DMS79 (cell line): Measurements from ENCODE around the gene SEPTIN2.
A peak's percentile ranks its signal among the peaks of the same experiment; 100 is the strongest.
"Not testable (repeated sequence)": the region's sequence is repeated elsewhere in the genome, so short reads cannot be mapped to it uniquely, and the experiment has no call there.

Experiments used
- DNase-seq: peaks from one replicate; lab custom pipeline; 2025; lab: John Stamatoyannopoulos, UW

Gene SEPTIN2

DNA sequence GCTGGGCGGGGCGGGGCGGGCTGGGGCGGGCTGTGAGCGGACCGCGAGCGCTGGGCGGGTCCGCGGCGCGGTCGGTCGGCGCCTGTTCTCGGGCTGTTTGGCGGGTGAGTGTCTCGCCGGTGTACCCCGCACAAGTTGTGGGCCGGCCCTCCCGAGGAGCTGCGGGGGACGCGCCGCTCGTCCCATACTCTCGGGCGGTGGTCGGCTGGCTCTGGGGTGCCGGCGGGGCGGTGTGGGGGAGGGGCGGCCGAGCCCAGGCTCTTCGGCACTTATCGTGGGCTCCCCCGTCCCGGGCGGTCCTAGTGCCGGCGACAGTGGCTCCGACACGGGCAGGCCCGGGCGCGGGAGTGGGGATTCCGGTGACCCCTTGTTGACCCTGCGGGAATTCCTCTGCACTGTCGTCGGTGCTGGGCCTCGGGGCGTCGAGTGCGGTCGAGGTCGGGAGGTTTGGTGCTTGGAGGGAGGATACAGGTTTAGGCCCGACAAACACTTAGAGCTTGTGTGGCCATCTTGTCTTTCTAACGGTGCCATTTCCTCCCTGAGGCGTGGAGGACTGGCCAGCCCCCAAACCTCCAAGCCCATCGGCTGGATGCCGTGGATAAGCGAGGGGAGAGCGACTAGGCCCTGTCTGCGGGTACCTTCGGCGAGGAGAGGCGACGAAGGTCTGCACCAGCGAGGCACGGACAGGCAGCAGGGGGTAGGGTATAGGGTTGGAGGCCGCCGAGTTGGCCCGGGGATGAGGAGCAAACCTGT lies at the start of gene SEPTIN2:
Gene SEPTIN2, plus strand, starts transcription at position 47 of the 753 bp plus-strand sequence. CDS start 8,308 bp downstream, outside the sequence.
- peak; percentile 33 for DNase-seq

DNA sequence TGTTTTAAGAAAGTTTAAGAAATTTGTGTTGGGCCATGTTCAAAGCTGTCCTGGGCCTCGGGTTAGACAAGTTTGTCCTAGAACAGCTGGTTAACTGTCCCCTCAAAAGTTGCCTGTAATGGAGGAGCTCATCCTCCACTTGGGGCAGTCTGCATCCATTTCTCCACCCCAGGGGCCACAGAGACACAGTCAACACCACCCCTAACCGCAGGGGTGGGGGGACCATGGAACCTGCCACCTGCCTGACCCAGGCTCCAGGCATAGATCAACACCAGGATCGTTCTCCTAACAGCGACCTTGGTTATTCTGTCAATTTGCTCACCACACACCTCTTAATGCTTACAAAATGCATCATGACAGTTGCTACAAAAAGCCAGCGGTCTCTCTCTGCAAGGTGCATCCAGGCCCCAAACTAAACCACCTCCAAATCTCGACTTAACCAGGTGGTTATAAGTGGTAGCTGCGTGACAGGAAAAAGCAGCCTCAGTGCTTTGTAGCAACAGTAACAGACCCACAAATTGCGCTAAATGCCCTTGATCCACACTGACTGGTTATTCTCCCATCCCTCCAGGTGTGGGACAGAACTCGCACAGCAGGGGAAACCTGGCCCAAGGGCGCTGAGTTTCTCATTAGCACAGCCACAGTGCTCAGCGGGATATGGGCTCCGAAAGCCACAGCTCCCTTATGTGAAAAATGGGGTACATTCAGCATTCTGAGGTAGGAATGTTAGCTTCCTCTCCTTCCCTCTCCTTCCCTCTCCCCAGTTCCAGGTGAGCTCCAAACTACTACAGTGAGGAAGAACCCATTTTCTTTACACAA lies 48.3 kb upstream of the SEPTIN2 start:
- no peak for DNase-seq

DNA sequence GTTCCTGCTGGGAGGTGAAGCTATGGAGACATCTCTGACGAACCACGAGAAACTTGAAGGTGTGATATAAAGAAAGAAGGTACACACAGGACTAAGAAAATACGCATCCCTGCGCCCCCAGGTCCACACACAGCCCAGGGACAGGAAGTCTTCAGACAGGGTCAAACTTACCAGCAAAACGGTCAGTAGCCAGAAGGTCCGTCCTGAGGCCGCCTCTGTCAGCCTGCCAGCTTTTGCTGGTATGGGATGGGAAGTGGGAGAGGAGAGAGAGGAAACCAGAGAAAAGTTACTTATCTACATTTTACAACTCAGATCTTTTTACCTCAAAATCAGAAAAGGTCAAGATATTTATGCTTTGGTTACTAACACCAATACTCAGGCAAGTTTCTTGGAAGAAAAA lies 47.4 kb upstream of the SEPTIN2 start:
- DNase-seq = no peak

DNA sequence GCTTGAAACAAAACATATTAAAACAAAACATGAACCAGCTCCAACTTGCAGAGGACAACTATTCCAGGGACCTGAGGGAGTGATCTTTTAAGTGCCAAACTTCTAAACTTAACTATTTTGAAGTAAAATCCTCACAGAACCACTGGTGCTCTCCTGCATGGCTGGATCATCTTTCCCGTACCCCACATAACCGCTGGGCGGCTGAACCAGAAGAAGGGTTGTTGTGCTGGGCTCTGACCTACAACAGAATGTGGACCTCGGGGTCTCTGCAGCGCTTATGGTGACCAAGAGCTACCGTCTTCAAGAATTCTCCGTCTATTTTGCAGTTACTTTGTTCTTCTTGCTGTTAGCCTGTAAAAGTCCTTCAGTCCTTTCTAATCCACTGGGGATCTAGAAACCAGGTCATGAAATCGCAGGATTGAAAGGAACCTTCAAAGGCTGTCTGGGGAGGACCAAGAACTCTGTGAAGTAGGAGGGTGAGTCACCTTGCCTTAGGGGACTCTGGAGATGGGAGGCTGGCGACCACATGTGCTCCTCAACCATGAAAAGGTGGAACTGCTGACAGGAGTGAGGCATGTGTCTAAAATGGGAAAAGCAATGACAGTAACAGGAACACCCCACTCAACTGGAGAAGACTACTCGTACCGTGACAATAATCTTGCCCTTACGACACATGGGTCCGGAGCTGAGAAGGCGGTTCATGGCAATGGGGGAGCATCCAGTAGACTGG lies 46.8 kb upstream of the SEPTIN2 start:
- no peak for DNase-seq

DNA sequence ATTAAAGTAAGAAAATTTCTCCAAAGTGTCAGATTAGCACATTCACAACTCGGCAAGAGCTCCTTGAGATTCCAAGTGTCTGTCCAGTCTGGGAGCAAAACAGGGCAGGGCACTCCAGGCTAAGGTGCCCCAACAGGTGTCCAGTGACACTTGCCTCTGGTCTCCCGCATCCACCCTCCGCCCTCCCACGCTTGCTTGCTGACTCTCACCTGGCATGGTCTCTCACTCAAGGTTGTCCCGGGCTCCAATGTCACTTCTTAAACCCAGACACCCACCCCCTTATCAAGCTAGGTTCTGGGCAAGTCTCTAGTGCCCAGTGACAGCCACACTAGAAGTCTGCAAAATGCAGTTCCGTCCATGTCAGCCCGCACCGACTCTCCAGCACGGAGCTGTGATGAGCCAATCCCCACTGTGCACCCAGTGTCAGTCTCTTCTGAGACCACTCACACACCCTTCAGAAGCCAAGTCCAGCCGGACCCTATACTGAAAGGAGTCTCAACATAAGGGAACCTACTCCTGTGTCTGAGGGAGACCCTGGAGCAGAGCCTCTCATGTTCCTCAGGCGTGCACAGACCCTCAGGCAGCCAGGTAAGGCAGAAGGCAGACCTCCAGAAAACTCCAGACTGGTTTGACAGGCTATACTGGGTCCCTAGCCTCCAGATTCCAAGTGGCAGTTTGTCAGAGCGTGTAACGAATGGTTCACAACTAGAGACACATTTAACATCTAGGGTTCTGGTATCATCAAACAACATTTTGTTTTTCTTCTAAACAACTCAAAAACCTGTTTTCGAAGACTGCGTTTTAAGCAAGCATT lies 45.8 kb upstream of the SEPTIN2 start:
- DNase-seq = no peak

DNA sequence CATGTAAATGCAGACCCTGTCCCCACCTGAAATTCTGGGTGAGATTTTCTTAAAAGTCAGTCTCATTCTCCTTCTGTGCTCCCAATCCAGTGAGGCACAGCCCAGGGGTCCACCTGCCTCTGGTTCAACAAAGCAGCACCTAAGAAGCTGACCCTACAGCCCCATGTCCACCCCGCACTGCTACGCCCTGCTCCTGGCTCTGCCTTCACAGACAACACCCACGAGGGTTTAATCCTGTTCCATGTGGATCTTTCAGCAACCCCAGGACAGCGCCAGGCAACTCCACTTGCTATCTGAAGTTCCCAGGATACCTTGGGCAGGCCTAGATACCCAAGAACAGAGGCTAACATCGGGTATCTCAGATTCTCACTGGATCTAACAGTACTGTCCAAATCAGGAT lies 45.2 kb upstream of the SEPTIN2 start:
- no peak for DNase-seq

DNA sequence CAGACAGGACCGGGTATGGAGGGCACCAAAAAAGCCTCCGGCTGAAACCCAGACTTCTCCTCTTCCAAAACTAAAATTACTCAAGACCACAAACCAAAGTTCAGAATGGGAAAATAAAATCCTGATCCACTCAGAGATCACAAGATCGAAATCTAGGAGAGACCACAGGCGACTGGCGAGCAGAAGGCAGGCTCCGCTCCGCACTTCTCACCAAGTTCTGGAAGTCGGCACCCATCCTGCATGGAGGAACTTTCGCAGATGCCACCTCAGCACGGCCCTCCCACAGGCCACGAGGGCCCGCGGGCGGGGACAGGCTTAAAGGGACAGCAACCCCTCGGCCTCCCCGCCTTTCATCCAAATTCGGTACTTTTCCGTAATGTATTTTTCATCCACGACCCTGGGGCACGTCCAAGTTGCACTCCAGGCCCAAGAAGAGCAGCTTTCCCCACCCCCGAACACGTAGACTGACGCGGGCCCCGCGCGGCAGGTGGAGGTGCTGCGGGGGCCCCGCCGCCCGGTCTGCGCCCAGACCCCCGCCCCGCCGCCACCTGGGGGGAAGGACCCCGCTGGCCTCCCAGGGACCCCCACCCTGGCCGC lies 43.9 kb upstream of the SEPTIN2 start:
- no peak for DNase-seq

DNA sequence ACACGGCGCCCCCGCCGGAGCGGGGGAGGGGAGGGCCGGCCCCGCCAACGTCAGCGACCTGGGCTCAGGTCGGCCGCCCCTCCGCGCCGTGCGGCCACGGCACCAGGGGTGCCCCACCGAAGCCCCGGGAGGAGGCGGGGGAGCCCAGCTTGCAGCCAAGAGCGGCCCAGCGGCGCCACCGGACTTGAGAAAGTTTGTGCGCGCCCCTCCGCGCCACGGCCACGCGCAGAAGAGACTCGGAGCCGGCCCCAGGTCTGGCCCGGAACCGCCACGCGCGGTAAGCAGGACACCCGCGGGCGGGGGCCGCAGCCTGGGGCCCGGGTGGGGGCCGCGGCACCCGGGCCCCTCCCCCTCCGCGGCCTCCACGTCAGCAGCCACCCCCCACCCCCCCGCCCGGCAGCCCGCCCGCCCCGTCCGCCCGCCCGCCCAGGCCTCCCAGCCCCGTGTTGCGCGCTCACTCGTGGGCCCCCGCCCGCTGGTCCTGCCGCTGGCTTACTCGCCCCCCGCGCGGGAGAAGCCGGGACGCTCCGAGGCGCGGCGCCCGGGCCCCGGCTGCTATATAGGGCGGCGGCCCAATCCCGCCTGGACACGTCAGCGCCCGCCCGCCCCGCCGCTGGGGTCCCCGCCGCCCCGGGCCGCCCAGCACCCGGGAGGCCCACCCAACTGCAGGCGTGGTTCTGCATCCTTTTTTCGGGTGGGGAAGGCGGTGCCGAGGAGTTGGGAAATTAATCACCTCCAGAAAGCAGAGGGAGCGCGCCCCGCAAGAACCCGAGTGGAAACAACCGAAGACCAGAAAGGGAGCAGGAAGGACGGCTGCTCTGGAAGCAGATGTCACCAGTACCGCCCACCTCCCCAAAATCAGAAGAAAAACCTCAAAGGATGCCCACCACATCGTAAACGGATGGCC lies 43.2 kb upstream of the SEPTIN2 start:
- DNase-seq = no peak

DNA sequence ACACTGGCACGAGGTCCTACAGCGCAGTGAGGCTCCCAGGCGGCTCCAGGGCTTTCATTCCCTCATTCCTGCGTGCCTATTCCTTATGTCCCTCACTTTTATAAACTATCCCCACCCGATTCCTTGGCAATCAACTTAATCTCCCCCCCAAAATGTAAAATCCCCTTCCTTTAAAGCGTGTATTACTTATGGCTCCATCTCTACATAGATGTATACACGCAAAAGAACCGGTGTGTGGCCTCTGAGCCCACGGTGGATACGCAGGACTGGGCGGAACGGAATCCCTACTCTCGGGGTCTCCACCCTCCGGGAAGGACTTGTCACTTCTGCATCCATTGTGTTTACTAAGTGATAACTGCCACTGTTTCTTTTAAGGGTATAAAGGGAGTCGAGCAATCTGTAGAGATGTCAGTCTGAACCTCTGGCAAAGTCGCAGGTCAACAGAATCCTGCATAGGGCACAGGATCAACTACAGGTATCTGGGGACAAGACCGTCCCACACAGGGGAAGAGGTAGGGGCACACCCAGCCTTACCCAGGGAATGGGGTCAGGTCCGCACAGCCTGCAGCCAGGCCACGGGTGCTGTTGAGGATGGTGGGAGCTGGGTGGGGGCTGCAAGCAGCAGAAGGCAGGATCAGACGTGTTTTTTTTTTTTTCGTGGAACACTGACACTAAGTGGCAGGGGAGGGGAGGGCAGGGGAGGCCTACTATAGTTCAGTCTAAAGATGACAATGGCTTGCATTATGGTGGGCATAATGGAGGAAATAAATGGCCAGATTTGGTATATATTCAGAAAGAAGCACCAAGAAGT lies 42.3 kb upstream of the SEPTIN2 start:
- DNase-seq = no peak

DNA sequence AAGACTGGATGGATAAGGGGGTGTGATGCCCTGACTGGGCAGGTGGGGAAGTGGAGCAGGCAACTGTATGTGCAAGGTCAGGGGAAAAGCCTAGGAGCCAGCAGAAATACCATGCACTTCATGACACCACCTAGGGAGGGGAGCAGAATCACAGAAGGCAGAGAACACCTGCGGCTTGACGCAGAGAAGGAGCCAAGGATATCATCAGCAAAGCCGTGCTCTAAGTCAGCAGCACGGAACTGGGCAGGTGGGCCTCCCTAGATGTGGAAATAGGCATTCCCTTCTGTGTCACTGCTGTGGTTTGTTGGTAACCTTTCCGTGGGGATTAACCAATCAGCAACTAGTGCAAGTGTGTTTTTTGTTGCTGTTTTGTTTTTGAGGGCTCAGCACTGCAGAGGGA lies 41.6 kb upstream of the SEPTIN2 start:
- no peak for DNase-seq

DNA sequence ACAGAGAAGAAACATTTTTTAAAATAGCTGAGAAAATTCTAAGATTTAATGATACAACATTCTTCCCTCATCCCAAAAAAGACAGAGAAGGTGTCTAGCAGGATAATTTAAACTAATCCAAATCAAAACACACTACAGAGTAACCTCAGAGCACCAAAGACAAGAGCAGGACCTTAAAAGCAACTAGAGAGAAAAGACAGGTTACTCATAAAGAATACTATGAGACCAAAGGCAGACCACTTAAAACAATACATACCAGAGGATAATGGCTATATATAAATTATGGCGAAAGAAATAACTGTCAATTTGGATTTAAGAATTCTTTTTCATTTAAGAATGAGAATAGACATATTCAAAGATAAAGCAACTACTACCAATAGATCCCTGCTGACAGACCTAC lies 40.2 kb upstream of the SEPTIN2 start:
- no peak for DNase-seq

DNA sequence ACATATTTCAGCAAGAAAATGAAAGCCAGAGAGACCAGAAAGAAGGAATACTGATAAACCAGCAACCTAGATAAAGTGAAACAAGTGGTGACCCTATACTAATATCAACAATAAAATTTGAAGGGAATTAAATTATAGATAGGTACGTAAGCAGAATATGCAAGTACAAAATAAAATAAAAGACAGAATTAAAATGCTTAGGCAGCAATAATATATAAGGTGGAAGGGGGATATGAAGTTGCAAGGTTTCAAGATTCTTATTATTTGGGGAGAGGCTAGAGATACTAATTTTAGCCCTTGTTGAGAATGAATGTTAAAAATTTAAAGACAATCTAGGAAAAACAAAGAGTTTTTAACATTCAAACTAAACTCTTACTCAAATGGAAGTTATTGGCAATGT lies 39.8 kb upstream of the SEPTIN2 start:
- no peak for DNase-seq

DNA sequence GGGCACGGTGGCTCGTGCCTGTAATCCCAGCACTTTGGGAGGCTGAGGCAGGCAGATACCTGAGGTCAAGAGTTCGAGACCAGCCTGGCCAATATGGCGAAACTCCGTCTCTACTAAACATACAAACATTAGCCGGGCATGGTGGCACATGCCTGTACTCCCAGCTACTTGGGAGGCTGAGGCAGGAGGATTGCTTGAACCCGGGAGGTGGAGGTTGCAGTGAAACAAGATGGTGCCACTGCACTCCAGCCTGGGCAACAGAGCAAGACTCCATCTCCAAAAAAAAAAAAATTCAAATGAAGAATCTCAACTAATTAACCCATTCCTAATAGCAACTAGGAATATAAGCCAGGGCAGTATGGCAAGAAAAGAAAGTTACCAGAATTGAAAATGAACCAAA lies 37.4 kb upstream of the SEPTIN2 start:
- not testable (repeated sequence) for DNase-seq

DNA sequence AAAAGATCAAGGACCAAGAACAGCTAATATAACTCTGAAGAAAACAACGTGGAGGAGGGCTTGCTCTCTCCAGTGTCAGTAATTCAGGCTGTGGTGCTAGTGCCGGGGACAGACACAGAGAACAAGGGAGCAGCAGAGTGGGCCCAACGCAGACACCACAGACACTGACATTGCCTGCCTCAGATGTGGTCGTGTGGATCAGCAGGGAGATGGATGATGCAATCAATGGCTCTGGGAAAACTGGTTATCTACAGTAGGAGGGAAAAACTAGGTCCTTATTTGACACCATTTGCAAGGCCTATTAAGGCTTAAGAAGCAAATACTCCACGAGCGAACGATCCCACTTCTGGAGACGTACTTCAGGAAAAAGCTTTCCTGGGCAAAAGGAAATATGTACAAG lies 36.3 kb upstream of the SEPTIN2 start:
- DNase-seq = no peak

DNA sequence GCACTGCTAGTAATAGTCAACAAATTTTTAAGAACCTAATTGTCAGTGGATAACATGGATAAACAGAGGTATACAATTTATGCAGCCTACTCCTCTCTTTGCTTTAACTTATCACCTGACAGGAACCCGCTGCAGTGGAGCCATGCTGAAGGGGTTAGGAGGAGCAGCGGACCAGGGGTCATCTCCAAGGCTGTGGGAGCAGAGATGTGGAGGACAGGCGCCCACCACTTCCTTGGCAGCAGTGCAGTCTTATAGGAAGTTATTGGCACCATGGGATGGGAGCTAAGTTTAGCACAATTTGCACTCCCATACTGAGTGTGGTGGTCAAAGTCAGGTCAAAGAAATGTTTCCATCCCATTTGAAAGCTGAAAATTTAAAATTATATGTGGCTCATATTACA lies 35.9 kb upstream of the SEPTIN2 start:
- DNase-seq = no peak

DNA sequence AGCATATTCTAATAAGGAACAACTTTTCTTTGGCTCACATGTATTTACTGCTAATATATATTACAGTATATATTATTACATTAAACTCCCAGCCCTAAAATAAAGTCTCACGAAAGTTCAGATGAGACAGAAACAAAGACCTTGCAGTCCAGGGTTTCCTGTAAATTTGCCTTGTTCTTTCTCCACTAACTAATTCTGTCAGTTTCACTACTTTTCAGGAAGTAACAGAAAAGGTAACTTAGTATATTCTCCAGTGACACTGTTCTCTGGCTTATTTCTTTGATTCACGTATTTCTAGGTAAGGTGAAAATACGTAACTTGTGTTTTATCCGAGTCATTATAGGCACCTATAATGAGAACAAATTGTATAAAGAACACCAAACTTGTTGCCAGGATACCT lies 35.4 kb upstream of the SEPTIN2 start:
- DNase-seq = no peak

DNA sequence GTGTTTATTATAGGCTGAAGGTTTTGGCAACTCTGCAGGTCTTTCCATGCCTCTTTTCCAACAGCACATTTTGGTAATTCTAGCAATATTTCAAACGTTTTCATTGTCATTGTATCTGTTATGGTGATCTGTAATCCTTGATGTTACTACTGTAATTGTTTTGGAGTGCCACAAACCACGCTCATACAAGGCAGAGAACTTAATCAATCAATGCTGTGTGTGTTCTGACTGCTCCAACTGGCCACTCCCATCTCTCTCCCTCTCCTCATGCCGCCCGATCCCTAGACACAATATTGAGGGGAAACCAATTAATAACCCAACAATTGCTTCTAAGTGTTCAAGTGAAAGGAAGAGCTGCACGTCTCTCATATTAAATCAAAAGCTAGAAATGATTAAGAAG lies 33.2 kb upstream of the SEPTIN2 start:
- DNase-seq = no peak

DNA sequence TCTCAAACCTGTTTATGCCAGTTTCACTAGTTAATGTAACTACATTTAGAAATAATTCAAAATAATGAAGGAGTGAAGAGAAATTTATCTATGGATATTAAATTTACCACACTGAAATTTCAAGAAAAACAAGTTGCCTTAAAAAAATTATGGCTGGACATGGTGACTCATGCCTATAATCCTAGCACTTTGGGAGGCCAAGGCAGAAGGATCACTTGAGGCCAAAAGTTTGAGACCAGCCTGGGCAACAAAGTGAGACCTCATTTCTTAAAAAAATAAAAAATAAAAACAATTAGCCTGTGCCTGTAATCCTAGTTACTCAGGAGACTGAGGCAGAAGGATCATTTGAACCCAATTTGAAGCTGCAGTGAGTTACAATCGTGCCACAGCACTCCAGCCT lies 30.1 kb upstream of the SEPTIN2 start:
- DNase-seq = no peak

DNA sequence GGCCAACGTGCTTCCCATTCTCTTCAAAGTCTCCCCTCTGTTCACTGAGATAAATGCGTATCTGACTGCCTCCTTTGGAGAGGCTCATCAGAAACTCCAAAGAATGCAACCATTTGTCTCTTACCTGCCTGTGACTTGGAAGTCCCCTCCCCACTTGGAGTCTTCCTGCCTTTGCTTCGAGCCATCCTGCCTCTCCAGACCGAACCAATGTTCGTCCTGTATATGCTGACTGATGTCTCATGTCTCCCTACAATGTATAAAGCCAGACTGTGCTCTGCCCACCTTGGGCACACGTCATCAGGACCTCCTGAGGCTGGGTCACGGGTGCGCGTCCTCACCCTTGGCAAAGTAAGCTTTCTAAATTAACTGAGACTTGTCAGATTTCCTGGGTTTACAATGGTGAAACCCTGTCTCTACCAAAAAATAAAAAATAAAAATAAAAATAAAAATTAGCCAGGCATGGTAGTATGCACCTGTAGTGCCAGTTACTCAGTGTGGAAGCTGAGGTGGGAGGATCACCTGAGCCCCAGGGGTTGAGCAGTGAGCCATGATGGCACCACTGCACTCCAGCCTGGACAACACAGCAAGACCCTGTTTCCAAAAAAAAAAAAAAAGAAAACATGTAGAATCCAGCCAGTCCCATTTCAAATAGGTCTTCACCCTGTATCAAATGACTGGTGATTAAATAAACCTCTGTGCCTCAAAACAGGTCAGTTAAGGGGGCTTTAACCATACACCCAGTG lies 29.2 kb upstream of the SEPTIN2 start:
- no peak for DNase-seq
